HL-60/S4 (cell line): ENCODE data around the gene PHTF2.

Experiments
- in situ Hi-C: fragments of 300-500 bp; cut with MboI; formaldehyde crosslinking; loops from 2 replicates; pipeline ENCODE4 v1.14.3; 2022; ENCODE audit warnings: low sequenced_read_pairs

PHTF2 gene

GRCh38 chr7:77918676-77919075, 120.1 kb downstream of the PHTF2 start:
- in situ Hi-C loops: no loop called here

DNA sequence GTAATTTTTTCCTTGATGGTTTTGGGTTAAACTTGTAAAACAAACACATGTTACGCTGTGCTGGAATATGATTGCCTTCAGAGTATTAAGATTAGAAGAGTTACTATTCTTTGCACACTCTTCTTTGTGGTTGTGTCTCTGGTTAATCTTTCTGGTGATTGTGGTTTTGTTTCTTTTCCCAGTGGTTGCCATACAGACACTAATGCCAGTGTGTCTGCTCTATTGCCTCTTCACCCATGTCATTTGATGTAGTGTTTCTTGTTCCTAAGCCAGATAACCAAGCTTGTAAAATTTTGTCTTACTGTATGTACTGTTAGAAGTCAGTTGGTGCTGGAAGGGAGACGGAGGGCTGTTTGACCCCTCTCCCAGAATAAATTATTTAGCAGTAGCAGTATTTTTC, 124.8 kb downstream of the PHTF2 start:
- in situ Hi-C loops: no loop called here

- in situ Hi-C loops: loop anchor here (25.0 kb wide), 1 partner anchor 268 kb away; no protein-coding TSS in a partner anchor
Observed at GRCh38 chr7:77930496-77930895, 131.9 kb downstream of the PHTF2 start.

GRCh38 chr7:77931841-77932240, 133.3 kb downstream of the PHTF2 start:
- in situ Hi-C loops: loop anchor here (25.0 kb wide), 1 partner anchor 270 kb away; no protein-coding TSS in a partner anchor

DNA sequence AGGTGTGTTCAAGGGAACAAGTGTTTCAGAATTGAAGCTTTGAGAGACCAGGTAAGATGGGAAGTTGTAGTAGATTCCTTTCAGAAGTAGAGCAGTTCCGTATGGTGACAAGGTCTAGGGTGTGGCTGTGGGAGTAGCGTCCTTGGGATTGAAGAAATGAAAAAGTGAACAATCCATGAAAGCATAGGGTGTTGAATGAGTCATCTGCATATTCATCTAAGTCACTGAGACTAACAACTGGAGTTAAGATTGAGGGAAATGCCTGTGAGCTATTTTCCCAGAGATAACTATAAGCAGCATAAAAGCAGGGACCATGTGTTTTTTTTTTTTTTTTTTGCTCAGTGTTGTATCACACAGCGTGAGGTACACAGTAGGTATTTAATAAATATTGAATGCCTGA, 134.8 kb downstream of the PHTF2 start:
- in situ Hi-C loops: loop anchor here (25.0 kb wide), 1 partner anchor 271 kb away; no protein-coding TSS in a partner anchor

GRCh38 chr7:77935652-77936348, 137.2 kb downstream of the PHTF2 start:
- in situ Hi-C loops: loop anchor here (25.0 kb wide), 1 partner anchor 273 kb away; no protein-coding TSS in a partner anchor

DNA sequence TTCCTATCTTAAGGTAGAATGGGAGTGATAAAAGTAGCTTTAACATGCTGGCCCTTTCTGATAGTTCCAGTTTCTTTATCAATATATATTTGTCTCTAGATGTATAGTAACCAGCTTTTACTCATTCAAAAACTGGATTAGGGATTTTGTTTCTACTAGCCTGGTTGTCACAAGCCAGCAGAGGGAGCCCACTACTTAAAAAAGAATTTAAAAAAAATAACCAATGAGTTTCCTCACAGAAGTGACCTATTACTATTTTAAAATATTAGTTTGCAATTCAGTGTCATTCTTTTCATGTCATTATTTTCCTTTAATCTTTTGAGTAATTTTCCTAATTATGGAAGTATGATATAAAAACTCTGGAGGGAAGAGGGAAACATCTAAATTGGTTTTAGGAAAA, 142.1 kb downstream of the PHTF2 start:
- in situ Hi-C loops: loop anchor here (25.0 kb wide), 1 partner anchor 278 kb away; no protein-coding TSS in a partner anchor

DNA sequence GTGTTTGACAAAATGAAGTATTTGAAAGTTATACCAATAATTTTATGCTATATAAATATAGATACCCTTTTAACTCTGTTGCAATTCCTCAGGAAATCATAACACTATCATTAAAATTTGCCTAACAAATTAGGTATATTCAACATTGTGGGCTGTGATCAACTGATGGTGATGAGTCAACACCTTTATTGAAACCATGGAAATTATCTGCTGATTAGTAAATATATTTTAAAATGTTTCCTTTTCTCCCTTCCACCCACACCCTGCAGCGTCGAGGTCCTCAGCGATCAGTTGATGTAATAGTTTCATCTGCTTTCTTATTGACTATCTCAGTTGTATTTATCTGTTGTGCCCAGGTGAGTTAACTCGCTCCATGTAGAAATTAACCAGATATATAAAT, 143.9 kb downstream of the PHTF2 start:
- in situ Hi-C loops: loop anchor here (25.0 kb wide), 1 partner anchor 280 kb away; no protein-coding TSS in a partner anchor

- in situ Hi-C loops: loop anchor here (25.0 kb wide), 1 partner anchor 282 kb away; no protein-coding TSS in a partner anchor
Observed at GRCh38 chr7:77944183-77945182, 145.9 kb downstream of the PHTF2 start.

DNA sequence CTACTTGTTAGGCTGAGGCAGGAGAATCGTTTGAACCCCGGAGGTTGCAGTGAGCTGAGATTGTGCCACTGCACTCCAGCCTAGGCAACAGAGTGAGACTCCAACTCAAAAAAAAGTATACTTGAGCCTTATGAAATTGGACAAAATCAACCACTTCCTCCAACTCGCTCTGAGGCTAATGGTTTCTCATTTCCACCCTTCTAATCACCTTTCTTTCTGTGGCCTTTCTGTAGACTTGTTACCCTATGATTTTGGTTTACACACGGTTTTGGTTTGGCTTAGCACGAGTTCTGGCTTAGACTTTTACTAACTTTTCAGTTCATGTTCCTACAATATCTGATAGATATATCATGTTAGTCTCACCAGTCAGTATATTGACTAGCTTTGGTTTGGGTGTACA, 152.0 kb downstream of the PHTF2 start:
- in situ Hi-C loops: no loop called here

DNA sequence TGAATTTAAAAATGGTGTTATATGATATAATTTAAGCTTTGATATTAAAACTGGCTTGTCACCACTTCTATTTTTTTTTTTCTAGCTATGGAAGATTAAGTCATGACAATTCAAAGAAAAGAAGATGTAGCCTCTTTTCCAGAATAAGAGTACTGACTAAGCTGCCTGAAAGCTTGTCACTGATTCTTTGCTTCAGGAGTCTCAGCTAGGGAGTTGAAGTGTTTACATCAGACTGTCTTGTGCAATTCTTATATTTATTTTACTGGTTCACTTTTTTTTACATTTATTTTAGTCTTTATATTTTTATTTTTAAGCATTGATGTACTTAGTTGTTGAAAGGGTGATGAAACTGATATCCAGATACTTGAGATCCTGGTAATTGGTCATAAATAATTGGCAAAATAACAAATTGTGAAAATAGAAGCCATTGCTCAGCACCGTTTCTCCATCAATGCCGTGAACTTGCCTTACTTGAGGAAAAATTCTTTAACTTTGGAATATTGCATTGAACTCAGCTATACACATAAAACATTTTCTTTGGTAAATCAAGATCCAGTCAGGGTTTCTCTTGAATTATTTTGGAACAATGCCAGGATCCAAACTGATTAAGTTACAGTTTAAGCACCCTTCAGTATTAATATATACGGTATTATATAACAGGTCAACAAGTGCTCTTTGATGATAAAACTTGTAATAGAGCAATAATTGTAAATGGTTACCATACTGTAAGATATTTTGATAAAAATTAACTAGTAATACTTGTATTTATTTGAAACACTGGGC, 156.4 kb downstream of the PHTF2 start:
- in situ Hi-C loops: no loop called here

DNA sequence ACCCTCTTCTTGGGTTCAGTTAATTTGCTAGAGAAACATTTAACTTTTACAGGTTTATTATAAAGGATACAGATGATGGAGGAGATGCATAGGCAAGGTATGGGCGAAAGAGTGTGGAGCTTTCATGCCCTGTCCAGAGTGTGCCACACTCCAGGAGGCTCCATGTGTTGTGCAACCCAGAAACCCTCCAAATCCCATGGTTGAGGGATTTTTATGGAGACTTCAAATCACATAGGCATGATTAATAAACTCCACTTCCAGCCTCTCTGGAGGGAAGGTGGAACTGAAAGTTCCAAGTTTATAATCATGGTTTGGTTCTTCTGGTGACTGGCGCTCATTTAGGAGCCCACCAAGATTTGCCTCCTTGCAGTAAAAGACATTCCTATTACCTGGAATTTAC, 159.9 kb downstream of the PHTF2 start:
- in situ Hi-C loops: no loop called here

- in situ Hi-C loops: no loop called here
Observed at GRCh38 chr7:77959080-77959479, 160.5 kb downstream of the PHTF2 start.

DNA sequence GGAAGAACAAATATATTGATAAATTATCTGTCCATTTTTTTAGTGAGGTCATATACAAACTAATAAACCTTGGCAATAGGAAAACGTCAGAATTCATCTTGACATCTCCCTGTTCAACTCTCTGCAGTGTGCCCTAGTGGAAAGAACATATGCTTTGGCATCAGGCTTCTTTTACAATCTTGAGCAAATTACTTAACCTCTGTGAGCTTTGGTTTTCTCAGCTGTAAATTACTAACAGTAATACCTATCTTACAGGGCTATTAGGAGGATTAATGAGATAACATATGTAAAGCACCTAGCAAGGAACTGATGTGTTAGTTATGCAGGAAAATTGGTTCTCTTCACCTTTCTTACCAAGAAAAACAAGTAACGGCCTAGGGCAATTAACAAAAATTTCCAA, 161.8 kb downstream of the PHTF2 start:
- in situ Hi-C loops: no loop called here

DNA sequence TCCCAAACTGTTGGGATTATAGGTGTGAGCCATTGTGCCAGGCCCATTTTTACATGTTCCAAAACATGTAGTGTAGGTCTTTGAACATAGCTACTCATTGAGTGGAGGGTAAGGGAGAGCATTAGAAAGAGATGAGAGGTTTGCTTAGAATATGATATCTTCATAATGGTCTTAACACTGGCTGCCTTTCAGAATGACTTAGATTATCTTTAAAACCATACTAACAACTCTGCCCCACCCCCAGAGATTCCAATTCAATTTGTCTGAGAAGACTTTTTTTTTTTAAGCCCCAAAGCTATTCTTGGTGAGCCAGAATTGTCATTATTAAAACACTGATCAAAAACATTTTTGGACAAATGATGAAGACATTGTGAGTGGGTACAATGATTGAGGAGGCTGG, 168.9 kb downstream of the PHTF2 start:
- in situ Hi-C loops: no loop called here

GRCh38 chr7:77971726-77972125, 173.2 kb downstream of the PHTF2 start:
- in situ Hi-C loops: no loop called here

- in situ Hi-C loops: no loop called here
Observed at GRCh38 chr7:77975672-77976480, 177.3 kb downstream of the PHTF2 start.

DNA sequence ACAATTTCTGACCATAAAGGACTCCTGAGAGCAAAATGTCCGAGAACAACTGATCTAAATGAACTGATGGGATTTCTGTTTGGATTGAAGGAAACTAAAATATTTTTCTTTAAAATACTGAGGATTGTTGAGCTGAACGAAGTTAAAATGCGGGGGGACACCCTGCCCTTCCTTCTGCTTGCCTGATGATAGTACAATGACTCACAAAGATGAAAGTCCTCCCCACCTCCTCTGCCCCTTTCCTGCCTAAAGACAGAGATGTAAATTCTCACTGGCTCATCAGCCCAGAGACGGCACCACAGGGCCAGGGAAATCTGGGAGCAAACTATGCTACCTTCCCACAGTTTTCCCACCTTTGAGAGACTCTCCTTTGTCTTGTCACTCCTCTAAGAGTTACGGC, 180.6 kb downstream of the PHTF2 start:
- in situ Hi-C loops: no loop called here

DNA sequence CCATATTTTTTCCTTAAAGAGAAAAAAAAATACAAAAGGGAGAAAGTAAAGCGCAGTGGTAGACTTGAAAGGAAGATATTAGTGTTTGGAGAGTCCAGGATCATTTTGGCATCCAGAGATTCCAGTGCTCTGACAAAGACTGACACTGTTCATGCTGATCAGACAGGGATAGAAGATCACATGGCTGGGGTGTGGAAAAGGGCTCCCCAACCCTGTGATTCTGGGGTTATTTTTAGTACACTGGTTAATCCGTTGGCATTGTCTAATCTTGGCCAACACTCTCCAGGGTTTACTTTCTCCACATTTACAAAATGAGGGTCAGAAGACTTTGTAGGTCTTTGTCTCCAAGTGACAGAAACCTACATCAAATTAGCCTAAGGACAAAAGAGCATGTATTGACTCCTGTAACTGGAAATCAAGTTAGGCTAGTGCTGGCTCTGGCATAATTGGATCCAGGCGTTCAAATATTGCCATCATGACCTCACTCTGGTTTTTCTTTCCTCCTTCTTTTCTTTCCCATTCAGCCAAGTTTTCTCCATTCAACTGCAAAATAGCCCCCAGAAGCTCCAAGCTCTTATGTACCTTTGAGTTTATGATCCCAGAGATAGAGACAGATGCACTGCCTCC, 181.6 kb downstream of the PHTF2 start:
- in situ Hi-C loops: no loop called here
